ENCODE measurements around the gene ULBP3.

DNA sequence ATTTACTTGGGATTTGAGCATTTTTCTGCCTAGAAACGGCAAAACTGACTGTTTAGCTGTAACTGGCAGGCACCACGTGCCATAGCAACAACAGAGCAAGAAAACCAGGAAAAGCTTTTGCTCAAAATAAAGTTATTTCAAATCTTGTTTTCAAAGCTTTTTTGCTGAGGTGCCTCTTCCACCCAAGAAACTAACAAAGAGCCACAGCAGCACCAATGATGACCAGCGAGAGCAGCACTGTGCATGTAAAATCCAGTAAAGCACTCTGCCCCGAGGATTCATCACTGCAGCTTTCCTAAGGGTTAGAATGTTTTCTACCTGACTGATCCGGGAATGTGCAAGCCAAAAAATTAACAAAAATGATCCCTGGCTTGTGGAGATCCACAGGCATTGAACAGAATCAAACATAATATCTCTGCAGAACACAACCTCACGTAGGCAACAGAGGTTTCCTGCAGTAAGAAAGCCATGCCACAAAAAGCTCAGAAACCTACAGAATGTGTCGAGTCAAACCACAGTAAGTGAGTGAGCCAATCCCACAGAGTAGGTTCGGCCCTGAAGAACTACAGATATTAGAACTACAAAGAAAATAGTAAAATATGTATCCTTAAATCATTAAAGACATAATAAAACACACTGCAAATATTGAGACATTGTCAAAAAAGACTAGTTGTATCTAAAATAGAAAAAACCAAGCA lies 7.4 kb upstream of the ULBP3 start:
- TF ChIP-seq, protein P1, sequence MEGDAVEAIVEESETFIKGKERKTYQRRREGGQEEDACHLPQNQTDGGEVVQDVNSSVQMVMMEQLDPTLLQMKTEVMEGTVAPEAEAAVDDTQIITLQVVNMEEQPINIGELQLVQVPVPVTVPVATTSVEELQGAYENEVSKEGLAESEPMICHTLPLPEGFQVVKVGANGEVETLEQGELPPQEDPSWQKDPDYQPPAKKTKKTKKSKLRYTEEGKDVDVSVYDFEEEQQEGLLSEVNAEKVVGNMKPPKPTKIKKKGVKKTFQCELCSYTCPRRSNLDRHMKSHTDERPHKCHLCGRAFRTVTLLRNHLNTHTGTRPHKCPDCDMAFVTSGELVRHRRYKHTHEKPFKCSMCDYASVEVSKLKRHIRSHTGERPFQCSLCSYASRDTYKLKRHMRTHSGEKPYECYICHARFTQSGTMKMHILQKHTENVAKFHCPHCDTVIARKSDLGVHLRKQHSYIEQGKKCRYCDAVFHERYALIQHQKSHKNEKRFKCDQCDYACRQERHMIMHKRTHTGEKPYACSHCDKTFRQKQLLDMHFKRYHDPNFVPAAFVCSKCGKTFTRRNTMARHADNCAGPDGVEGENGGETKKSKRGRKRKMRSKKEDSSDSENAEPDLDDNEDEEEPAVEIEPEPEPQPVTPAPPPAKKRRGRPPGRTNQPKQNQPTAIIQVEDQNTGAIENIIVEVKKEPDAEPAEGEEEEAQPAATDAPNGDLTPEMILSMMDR (IDR thresholded peaks at IDR 0.05; ENCODE audit: insufficient read depth, low read length): no peak
- TF ChIP-seq GABPA (IDR thresholded peaks at IDR 0.05; ENCODE audit: low read depth) (no peak), POLR2AphosphoS5 (IDR thresholded peaks at IDR 0.05; ENCODE audit: low read depth) (no peak)
